HCT116 (cell line): ENCODE data around the gene HOXC4. TPM values are rescaled to one million over a fixed set of nuclear protein-coding genes. Genes with fewer than 3 reads are reported as not detected.

ENCODE experiments used
- ATAC-seq: fragments of 200-7000 bp; cut with Tn5 transposase; 2 replicates; pipeline ENCODE4 v1.9.1; 2020; ENCODE audit warnings: mild to moderate bottlenecking, moderate library complexity
- BruUV-seq: library from RNA; stranded (reverse); fragments of 400-500 nt; replicated peaks from 2 replicates; lab custom pipeline; 2021; lab: Mats Ljungman, UMichigan
- CTCF ChIA-PET: fragments of 300-600 bp; sonication (Branson Sonifier 250); formaldehyde crosslinking; loops from one replicate; lab custom pipeline; 2021; ENCODE audit warnings: antibody characterized with exemption; lab: Charles Lee
- POLR2A ChIA-PET: fragments of 300-600, 350-600 bp; sonication (Branson Sonifier 250); formaldehyde crosslinking; loops from one replicate; lab custom pipeline; 2021; ENCODE audit warnings: antibody characterized with exemption; lab: Charles Lee
- RAD21 ChIA-PET, 2 experiments: fragments of 300-600 bp; sonication (Branson Sonifier 250); formaldehyde crosslinking; loops; one replicate each; lab custom pipeline; 2023; ENCODE audit warnings: low total read pairs in 2 of 2; ENCODE audit not compliant: uncharacterized antibody in 2 of 2, unreplicated experiment in 2 of 2, low non-redundant PET in 1 of 2; lab: Charles Lee
- DNase-seq: peaks from one replicate; pipeline ENCODE4 v3.0.0-alpha.2; 2010; ENCODE audit warnings: low read depth, low spot score
- H2AFZ ChIP-seq: fragments of 200-600 bp; shearing (Covaris generic), sonication (generic); 2 replicates; pipeline ENCODE4 v1.6.1; 2017; ENCODE audit warnings: low read depth, mixed run types, mixed read lengths, antibody characterized with exemption, low read length; ENCODE audit not compliant: poor library complexity, severe bottlenecking
- H3K27ac ChIP-seq: 2 replicates; pipeline ENCODE4 v1.5.1; 2012; ENCODE audit warnings: low read depth, low read length
- H3K27me3 ChIP-seq: fragments of 200-600 bp; sonication (generic); 2 replicates; pipeline ENCODE4 v1.6.1; 2016; ENCODE audit warnings: mixed run types, low read length, mixed read lengths; ENCODE audit not compliant: insufficient read depth
- H3K36me3 ChIP-seq, 2 experiments: fragments of 200-500 bp in 1 of 2; fragments of 200-600 bp in 1 of 2; sonication (Bioruptor generic) in 1 of 2; sonication (generic) in 1 of 2; 2 replicates each; pipeline versions ENCODE4 v1.5.1 to v1.6.1; 2014 to 2016; ENCODE audit warnings: low read length in 2 of 2, inconsistent platforms in 1 of 2, mixed read lengths in 1 of 2, mixed run types in 1 of 2; ENCODE audit not compliant: insufficient read depth in 2 of 2, control insufficient read depth in 1 of 2
- H3K4me1 ChIP-seq, 2 experiments: fragments of 200-600 bp in 1 of 2; sonication (generic) in 1 of 2; 2 replicates each; pipeline versions ENCODE4 v1.5.1 to v1.6.1; 2012 to 2017; ENCODE audit warnings: low read length in 2 of 2, inconsistent platforms in 1 of 2, mild to moderate bottlenecking in 1 of 2, mixed read lengths in 1 of 2, mixed run types in 1 of 2, moderate library complexity in 1 of 2; ENCODE audit not compliant: insufficient read depth in 2 of 2, control insufficient read depth in 1 of 2
- H3K4me2 ChIP-seq: fragments of 200-600 bp; sonication (generic); 2 replicates; pipeline ENCODE4 v1.6.1; 2017; ENCODE audit warnings: mixed run types, low read length, mixed read lengths
- H3K4me3 ChIP-seq, 2 experiments: fragments of 200-600 bp in 1 of 2; sonication (generic) in 1 of 2; replicated peaks in 1 of 2; 2 replicates each; pipeline ENCODE4 v1.5.1; 2011 to 2016; ENCODE audit warnings: low read length in 2 of 2, control low read depth in 1 of 2, low read depth in 1 of 2, mild to moderate bottlenecking in 1 of 2, mixed read lengths in 1 of 2, mixed run types in 1 of 2
- H3K79me2 ChIP-seq: fragments of 200-600 bp; sonication (generic); 2 replicates; pipeline ENCODE4 v1.6.1; 2017; ENCODE audit warnings: mild to moderate bottlenecking, mixed run types, low read length, moderate library complexity, mixed read lengths; ENCODE audit not compliant: insufficient read depth
- H3K9ac ChIP-seq: fragments of 200-600 bp; sonication (generic); 2 replicates; pipeline ENCODE4 v1.6.1; 2016; ENCODE audit warnings: low read length, mixed read lengths
- H3K9me2 ChIP-seq: fragments of 200-600 bp; sonication (generic), shearing (Covaris generic); 2 replicates; pipeline ENCODE4 v1.6.1; 2017; ENCODE audit warnings: mixed run types, mild to moderate bottlenecking, moderate library complexity; ENCODE audit not compliant: insufficient read depth
- H3K9me3 ChIP-seq, 2 experiments: fragments of 200-500 bp in 1 of 2; fragments of 200-600 bp in 1 of 2; sonication (Bioruptor generic) in 1 of 2; sonication (generic) in 1 of 2; 2 replicates each; pipeline ENCODE4 v1.6.1; 2014 to 2017; ENCODE audit warnings: low read length in 2 of 2, mixed read lengths in 2 of 2, inconsistent platforms in 1 of 2, low read depth in 1 of 2, mild to moderate bottlenecking in 1 of 2, mixed run types in 1 of 2, moderate library complexity in 1 of 2; ENCODE audit not compliant: control insufficient read depth in 1 of 2, insufficient read depth in 1 of 2
- H4K20me1 ChIP-seq: fragments of 200-600 bp; sonication (generic), shearing (Covaris generic); 2 replicates; pipeline ENCODE4 v1.6.1; 2017; ENCODE audit warnings: mixed run types, mild to moderate bottlenecking, moderate library complexity; ENCODE audit not compliant: insufficient read depth
- CEBPB ChIP-seq: IDR thresholded peaks from 2 replicates; pipeline ENCODE4 v1.6.1; 2012; ENCODE audit warnings: low read depth
- EGR1 ChIP-seq: IDR thresholded peaks from 2 replicates; pipeline ENCODE4 v1.6.1; 2012; ENCODE audit warnings: low read depth
- ELF1 ChIP-seq: IDR thresholded peaks from 2 replicates; pipeline ENCODE4 v1.6.1; 2012; ENCODE audit warnings: low read depth, borderline replicate concordance
- POLR2A ChIP-seq: IDR thresholded peaks from 2 replicates; pipeline ENCODE4 v1.7.0; 2011; ENCODE audit warnings: borderline replicate concordance; ENCODE audit not compliant: insufficient read depth, insufficient read length; ENCODE audit errors: extremely low read depth
- TCF7L2 ChIP-seq: IDR thresholded peaks from 2 replicates; pipeline ENCODE4 v1.7.0; 2011; ENCODE audit warnings: borderline replicate concordance, inconsistent platforms; ENCODE audit not compliant: insufficient read depth, insufficient read length; ENCODE audit errors: extremely low read depth
- intact Hi-C: fragments of 100-400 bp; cut with micrococcal nuclease; formaldehyde crosslinking; loops from 2 replicates; pipeline ENCODE4 v1.10.0; 2022
- total RNA-seq: library from RNA; stranded (reverse); gene quantifications from one replicate; pipeline ENCODE4 v1.2.1, GENCODE V29; 2021; ENCODE audit not compliant: unreplicated experiment
- TF ChIP-seq, protein P1 (sequence below), 3 experiments: fragments of 200-600 bp in 1 of 3; sonication (generic) in 1 of 3; IDR thresholded peaks in 2 of 3; conservative IDR thresholded peaks in 1 of 3; 2 replicates each; pipeline ENCODE4 v1.5.1; 2012 to 2017; ENCODE audit warnings: low read depth in 2 of 3, low read length in 2 of 3, antibody characterized with exemption in 1 of 3, borderline replicate concordance in 1 of 3, control low read depth in 1 of 3, mild to moderate bottlenecking in 1 of 3, mixed read lengths in 1 of 3, mixed run types in 1 of 3, moderate library complexity in 1 of 3; ENCODE audit not compliant: insufficient read depth in 1 of 3

Gene HOXC4
- total RNA-seq, 1 experiment from 2014 or later: 1.5 TPM

DNA sequence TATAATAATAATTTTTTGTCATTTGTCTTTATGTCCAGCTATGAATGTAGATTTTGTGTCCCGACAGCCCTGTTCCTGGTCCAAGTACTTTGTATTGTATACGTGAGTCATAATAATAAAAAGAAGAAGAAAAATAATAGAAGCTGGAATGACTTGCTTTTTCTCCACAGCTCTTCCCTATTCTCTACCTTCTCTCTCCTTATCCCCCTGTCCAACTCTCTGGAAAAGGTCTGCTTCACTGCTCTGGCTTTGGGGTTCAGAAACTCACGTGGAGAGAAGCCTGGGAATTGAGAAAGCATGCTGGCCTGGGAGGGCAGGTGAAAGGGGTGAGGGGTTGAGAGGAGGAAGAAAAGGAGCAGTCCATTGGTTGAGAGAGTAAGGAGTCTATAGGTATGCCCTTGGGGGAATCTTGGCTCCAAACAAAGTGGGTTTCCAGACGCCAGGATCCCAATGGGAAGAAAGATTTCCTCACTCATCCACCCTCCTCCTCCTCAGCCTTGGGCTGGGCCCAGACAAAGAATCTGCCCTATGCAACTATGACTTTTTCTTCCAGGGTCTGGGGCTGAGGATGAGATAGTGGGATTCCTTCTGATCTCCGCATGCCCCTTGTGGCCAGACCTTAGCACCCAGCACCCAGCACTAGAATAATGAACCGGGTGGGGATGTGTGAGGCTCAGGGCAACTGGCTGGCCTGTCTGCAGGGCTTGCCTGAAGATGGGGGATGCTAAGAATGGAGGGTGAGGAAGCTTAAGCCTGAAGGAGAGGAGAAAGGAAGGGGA, 40.8 kb upstream of the HOXC4 start:
- H3K79me2 ChIP-seq: no peaks in the 10 kb centered on the region
- no peak for ATAC-seq
- H3K36me3 ChIP-seq: no peaks in the 10 kb centered on the region
- H3K9ac ChIP-seq: no peak overlapping the region
- H3K9me3 ChIP-seq: no peaks in the 10 kb centered on the region
- ChIA-PET POLR2A (no interaction called here), RAD21 (no interaction called here), CTCF (interaction anchor here (1.7 kb wide), 2 partner anchors 179 to 188 kb away, joined by 5 to 6 read pairs; no protein-coding TSS in a partner anchor)
- H3K27me3 ChIP-seq: no peaks in the 10 kb centered on the region
- H2AFZ ChIP-seq: no peak overlapping the region
- no peak overlapping the region for H3K27ac ChIP-seq
- no peak overlapping the region for H3K4me2 ChIP-seq
- no peaks in the 10 kb centered on the region for H3K9me2 ChIP-seq
- no TSS peak for BruUV-seq
- TF ChIP-seq TCF7L2 (no peak), CEBPB (no peak), POLR2A (no peak), EGR1 (no peak), ELF1 (no peak)
- TF ChIP-seq, protein P1, sequence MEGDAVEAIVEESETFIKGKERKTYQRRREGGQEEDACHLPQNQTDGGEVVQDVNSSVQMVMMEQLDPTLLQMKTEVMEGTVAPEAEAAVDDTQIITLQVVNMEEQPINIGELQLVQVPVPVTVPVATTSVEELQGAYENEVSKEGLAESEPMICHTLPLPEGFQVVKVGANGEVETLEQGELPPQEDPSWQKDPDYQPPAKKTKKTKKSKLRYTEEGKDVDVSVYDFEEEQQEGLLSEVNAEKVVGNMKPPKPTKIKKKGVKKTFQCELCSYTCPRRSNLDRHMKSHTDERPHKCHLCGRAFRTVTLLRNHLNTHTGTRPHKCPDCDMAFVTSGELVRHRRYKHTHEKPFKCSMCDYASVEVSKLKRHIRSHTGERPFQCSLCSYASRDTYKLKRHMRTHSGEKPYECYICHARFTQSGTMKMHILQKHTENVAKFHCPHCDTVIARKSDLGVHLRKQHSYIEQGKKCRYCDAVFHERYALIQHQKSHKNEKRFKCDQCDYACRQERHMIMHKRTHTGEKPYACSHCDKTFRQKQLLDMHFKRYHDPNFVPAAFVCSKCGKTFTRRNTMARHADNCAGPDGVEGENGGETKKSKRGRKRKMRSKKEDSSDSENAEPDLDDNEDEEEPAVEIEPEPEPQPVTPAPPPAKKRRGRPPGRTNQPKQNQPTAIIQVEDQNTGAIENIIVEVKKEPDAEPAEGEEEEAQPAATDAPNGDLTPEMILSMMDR (IDR thresholded peaks at IDR 0.05 in 2 of 3, conservative IDR thresholded peaks at IDR 0.05 in 1 of 3; ENCODE audit: borderline replicate concordance in 1 of 3, insufficient read depth in 1 of 3, low read depth in 2 of 3, low read length in 2 of 3): peak in 1 of 3 experiments; percentile 18; a peak in 1 of 6 replicates
- intact Hi-C loops: no loop called here
- no peak overlapping the region for H3K4me3 ChIP-seq
- H4K20me1 ChIP-seq: no peaks in the 10 kb centered on the region
- no peak for DNase-seq
- peaks cover 6 to 11% of the 10 kb centered on the region in 2 experiments for H3K4me1 ChIP-seq
